NCI-H2171 treated with DMSO at 0.1 percent for 48 hours (cell line): ENCODE measurements around the gene CDH24.

Source experiments
- DNase-seq: peaks from one replicate; lab custom pipeline; 2025; lab: John Stamatoyannopoulos, UW

The CDH24 gene

DNA sequence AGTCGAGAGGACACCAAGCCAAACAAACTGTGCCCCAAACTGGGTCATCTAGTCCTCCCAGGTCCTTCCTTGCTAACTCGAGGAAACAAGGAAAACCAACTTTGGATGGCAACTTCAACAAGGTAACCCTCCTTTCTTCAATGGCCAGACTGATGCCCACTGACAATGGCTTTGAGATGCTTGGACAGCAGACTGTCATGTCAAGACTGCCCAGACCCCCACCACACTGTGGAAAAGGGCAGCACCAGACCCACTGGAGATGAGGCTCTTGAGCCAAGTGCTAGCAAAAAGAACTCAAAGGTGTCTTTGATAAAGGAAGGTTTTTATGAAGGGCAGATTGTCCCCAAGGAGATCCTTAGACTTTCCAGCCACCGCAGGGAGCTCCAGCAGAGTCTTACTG lies 9.0 kb upstream of the CDH24 start:
- no peak for DNase-seq

DNA sequence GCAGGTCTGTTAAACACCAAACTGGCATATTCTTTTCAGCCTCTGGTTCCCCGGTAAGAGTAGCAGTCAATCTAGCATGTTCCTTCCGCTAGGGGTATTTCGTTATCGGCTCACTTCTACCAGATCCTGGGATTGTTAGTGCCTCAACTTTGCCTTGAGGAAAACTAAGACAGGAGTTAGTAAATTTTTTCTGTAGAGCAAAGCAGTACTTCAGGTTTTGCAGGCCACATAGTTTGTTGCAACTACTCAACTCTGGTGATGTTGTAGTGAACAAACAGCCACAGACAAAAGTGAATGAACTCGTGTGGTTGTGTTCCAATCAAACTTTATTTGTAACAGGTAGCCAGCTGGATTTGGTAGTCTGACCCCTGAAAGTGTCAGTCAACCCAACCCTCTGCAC lies 6.3 kb upstream of the CDH24 start:
- no peak for DNase-seq

DNA sequence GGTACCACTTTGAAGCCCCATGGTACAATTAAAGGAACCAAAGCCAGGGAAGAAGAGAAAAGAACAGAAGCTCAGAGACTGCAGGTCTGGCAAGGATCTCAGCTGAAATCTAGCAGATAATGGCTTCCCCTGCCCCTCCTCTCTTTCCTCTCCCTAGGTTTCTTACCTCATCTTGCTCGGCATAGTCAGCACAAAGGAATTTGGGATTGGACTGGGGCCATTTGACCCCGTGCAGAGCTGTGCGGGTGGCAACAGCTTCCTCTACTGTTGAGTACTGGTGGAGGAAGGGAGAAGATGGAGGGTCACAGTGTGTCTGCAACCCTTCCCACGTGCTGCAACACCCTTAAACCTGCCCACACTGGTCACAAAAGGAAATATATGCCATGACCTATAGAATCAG lies 4.7 kb upstream of the CDH24 start:
- no peak for DNase-seq

DNA sequence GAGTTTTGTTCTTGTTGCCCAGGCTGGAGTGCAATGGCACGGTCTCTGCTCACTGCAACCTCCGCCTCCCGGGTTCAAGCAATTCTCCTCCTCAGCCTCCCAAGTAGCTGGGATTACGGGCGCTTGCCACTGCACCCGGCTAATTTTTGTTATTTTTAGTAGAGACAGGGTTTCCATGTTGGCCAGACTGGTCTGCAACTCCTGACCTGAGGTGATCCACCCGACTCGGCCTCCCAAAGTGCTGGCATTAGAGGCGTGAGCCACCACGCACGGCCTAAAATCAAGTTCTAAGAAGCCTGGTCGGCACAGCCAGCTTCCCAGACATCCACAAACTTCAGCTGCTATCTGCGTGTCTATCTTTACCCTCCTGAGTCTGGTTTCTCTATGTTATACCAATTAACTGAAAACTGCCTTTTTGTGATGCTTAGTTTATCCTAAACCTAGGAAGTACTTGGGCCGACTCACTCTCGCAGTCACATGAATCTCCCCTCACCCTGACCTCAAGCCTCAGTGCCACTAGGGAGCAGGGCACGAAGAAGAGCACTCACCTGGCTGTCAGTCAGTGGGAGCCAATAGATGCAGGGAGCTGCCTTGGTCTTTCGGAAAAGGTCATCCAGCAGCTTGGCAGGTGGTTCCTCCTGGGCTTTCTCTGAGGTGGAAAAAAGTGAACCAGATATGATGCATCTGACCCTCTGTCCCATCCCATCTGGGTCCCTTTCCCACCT lies 3.4 kb upstream of the CDH24 start:
- DNase-seq: no peak

DNA sequence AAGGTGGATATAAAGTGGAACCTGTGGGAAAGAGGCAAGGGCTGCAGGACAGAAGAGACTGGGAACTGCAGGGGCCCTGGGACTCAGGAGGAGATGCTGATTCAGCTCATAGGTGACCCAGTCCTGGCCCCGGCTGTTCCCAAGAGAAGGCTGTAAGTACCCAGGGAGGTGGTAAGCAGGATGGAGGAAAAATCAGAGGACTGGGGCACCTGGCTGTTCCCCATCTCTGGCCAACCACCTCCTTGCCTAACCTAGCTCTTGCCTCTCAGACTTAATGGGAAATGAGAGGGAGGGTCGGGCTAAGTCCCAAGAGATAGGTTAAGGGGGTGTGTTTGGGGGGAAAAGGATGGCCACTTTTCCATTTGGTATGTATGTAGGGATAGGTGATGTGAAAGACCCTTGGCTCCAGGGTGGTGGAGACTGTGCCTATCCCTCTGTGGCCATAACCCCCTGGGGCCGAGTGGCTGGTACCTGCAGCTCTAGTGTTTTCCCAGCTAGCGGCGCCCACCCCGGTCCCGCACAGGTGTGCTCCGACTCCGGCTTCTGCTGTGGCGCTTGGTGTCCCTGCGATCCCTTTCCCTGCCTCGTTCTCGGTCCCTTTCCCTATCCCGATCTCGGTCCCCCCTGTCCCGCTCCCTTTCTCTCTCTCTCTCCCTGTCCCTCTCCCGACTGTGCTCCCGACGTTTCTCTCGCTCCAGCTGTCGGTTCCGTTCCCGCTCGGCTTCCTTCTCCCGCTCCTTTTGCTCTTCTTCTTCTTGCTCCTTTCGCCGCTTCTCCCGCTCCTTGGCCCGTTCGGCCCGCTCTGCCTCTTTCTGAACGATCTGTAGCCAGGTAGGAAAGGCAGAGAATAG lies 1.6 kb upstream of the CDH24 start:
- no peak for DNase-seq

DNA sequence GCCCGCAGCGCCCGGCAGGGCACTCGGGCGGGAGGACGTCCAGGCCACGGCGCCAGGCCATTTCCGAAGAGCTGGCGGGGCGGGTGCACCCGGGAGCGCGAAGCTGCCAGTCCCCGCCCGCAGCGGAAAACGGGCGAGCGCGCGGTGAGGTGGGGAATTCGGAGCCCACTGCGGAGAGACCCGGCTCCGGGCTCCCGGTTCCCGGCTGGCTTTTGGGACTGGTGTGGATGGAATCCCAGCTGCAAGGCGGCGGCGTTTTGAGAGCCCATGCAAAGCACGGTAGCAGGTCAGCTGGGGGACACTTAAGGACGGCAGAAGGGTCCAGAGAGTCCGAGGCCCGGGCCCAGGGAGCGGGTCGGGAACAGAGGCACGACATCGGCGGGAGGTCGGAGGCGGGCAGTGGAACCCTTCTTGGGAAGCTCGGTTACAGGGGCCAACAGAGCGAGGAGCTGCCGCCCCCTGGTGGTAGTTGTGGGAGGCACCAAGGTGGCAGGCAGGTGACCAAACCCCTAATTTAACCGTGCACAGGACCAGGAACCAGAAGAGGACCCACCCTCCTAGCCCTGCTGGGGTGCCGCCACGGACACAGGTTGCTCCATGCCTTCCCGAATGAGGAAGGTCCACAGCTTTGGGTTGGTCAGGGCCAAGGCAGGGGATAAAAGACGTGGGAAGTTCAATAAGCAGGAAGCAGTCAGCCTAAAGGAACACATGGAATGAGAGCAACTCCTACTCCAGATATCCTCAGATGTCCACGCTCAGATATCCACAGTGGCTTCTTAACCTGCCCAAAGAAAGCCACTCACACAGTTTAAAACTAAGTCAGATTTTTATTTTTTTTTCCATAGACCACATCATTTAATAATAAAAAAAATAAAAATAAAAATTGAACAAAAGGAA lies 685 bp upstream of the CDH24 start:
- no peak for DNase-seq

DNA sequence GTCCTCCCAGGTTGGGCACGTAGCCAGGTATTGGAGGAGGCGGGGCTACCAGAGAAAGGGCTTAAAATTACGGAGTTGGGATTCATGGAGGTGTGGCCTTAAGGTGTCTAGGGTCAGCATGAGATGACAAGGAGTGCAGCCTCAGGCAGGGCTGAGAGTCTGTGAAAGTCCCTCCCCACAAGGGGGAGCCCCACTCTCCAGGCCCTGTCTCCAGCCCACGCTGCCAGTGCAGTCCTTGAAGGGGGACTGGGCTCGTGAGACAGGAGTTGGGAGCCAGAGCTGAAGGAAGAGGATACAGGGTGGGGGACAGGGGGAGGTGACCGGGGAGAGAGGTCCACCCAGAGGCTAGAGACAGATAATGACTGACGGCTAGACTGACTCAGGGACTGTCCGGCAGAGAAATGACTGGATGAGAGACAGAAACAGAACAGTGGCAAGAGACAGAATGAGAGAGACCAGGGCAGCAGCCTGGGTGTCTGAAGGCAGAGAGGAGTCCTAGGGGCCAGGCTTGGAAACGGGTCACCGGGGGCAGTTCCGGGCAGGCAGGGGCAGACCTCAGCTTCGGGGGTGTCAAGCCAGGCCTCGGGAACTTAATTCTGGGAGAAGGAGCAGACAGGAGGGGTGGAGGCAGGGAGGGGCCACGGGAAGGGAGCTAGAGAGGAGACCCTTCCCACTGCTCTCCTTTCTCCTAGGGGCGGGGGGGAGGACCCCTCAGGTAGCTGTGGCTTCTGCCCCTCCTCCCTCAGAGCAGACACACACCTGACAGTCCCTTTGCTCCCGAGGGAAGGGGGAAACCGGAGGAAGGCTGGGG lies 970 bp downstream of the CDH24 start:
- no peak for DNase-seq

DNA sequence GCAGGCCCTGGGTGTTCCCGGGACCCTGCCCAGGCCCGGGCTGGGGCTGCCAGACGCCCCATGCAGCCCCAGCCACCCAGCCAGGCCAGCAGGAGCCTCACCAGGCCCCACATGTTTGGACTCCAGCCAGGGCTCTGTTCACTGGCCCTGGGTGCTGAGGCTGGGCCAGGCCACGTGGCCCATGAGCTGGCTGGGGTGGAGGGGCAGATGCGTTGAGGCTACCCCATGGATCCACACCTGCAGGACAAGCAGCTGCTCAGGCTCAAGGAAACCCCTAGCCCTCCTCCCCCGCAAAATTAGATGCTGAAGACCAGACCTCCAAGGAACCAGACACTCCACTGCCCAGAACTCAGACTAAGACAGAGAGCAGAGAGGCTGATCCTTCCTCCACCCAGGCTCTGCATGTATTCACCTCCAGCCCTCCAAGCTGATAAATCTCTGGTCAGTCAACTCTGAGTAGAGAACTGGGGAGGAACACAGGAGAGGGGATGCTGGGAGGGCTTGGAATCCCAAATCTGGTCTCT lies 1.6 kb downstream of the CDH24 start:
- no peak for DNase-seq

DNA sequence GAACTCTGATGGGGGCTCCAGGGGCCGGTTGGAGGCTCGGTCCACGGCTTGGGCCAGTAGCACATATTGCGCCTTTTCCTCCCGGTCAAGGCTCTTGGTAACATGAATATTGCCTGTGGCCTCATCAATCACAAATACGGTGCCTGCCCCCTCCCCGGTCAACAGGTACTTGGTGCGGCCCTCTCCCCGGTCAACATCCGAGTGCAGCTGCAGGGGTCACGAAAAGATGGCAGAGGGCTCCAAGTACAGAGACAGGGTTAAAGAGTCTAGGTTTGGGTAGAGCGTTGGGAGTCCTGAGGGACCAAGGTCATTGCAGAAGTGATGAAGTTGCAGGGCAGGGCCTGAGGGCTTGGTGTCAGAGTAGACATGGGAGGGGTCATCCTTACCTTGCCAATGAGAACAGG lies 2.2 kb downstream of the CDH24 start:
- DNase-seq: no peak

DNA sequence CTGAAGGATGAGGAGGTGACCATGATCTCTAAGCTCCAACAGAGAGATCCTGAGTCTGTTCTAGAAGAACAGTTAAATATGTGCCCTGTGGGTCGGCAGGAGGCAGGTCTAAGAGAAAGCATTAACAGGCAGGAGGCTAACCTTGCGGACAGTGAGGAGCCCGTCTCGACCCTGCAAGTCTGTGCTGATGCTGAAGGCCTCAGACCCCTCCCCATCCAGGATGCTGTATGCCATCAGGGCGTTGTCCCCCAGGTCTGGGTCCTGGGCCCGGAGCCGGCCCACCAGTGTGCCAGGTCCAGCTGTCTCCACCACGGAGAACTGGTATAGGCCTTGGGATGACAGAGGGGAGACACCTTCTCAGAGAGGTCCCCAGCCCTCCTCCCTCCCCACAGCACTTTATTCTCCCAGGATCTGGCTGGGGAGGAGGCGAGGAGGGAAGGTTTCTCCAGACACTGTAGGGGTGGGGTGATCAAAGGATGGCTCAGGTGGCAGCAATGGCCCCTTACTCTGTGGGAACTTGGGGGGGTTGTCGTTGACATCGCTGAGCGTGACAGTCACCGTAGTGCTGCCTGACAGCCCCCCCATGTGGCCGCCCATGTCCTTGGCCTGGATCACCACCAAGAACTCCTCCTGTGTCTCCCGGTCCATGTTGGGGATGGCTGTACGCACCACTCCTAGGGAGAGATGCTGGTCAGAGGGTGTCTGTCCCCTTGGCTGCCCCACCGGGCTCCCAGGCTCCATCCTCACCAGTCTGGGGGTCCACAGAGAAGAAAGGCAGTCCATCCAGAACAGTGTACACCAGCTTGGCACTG lies 3.1 kb downstream of the CDH24 start:
- no peak for DNase-seq

DNA sequence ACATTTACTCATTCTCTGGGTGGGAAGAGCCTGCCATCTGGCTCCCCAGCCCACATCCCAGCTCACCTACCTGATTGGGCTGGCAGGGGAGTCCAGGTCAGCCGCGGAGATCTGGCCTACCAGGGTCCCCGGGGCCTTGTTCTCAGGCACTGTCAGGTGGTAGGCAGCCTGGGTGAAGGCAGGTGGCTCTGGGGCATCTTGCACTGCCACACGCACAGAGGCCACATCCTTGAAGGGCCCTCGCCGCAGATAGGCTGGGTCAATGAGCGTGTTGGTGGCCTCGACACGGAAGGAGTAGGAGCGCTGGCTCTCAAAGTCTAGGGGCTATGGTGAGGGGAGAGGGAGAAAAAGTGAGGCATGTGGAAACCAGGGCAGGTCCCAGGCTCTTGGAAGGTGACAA lies 3.9 kb downstream of the CDH24 start:
- no peak for DNase-seq

DNA sequence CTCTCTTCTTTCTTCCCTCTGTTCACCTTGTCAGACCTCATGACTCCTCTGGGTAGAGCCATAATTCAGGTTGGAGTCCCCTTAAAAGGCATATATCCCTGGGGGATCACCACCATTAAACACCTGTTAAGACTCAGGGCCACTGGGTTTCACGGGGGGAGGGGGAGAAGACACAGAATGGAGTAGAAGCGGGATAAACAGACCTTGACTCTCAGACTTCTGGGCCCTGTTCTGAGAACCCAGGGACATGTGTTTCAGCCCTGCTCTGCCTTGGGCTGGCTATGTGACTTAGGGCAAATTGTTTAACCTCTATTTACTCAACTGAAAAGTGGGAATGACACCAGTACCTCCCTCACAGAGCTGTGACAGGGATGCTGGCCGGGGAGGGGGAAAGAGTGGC lies 4.6 kb downstream of the CDH24 start:
- no peak for DNase-seq

DNA sequence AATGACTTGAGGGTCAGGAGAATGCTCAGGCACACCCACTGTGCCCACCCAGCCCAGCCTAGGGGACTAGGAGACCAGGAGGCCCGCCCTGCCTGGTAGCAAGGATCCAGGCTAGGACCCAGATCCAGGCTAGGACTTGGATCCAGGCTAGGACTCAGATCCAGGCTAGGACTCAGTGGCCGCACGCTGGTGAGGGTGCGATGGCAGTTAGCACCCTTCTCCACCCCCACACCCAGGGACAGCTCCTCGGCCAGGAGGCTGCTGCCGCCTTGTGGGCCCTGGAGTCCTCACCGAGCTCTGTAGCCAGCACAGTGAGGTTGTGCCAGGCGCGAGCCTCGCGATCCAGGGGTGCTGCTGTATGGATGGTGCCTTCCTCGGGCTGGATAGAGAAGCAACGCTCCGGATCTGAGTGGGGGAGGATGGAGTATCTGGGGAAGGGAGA lies 5.1 kb downstream of the CDH24 start:
- DNase-seq: no peak

DNA sequence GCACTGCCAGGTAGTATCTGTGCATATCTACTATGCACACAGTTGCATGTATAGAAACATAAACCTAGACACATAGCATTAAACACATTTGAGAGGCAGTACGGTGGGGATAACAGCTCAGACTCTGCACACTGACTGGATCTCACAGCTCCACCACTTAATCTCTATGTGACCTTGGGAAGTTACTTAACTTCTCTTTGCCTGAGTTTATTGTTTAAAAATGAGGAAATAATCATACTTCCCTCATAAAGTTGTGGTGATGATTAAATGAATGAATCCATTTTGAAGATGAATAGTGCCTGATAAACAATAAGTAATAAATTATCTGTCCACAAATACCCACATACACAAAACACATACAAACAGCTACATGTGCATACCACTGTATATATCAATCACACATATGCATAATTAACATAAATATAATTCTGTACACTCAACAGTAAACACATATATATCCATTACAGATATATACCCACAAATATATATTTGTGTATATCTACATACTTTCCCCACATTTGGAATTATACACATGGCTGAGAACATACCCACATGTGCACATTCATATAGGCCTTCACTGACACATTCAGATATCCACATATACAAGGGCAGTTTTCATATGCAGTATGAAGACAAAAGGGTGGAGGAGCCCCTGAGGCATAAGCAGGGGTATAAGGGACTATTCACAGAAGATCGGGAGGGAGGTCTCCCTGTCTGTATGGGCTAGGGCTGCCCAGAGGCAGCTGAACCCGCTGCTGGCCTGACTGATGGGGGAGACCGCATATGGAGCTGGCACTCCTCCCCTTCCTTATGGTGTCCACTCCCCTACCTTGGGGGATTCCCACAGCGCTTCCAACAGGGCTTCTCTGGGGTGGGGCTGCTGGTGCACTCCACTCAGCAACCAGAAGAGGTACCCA lies 5.9 kb downstream of the CDH24 start:
- no peak for DNase-seq

DNA sequence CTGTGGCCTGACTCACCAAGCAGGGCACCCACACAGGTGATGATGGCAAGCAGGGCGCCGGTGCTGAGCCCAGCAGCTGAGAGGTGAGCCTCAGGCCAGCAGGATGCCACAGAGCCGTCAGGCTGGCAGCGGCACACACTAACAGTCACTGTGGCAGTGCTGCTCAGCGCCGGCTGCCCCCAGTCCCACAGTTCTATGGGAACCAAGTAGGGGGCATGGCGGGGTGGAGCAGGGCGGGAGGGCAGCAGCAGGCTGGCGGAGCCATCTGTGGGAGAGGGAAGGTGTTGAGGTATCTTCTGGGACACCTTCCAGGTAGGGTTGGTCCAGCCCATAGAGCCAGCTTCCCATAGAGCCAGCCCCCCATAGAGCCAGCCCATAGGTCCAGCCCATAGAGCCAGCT lies 8.3 kb downstream of the CDH24 start:
- no peak for DNase-seq

DNA sequence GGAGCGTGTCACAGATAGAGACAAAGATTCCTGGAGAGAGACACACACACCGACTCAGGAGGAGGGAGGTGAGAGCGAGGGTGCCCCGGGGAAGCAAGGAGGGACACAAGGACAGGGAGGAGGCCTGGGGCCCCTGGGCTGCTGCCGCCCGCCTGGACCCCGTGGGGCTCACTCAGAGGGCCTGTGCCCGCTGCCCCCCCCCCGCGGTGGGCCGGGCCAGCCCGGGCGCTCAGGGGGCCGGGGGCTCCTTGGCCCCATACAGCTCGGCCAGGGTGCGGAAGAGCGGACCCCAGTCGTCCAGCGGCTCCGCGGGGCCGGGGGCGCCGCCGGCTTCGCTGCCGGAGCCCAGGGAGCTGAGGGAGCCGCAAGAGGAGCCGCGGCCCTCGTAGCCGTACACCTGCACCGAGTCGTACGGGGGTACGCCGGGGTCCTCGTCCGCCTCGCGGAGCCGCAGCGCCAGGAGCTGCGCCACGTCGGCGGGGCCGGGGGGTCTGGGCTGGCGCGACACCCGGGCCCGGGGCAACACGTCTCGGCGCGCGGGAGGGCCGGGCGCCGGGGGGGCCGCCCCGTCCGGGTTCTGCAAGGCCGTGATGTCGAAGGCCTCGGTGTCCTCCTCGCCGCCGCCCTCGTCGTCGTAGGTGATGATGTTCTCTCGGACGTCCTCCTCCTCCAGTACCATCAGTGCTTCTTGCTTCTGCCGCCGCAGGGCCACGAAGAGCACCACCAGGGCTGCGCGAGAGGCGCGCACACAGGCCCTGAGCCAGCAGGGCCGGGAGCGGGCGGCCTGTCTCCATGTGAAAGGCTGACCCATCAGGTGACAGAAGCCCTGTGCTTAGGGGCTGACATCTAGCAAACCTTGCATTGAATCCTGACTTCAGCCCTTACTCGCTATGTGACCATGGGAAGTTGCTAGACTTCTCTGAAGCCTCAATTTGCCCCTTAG lies 9.3 kb downstream of the CDH24 start:
- DNase-seq: no peak

DNA sequence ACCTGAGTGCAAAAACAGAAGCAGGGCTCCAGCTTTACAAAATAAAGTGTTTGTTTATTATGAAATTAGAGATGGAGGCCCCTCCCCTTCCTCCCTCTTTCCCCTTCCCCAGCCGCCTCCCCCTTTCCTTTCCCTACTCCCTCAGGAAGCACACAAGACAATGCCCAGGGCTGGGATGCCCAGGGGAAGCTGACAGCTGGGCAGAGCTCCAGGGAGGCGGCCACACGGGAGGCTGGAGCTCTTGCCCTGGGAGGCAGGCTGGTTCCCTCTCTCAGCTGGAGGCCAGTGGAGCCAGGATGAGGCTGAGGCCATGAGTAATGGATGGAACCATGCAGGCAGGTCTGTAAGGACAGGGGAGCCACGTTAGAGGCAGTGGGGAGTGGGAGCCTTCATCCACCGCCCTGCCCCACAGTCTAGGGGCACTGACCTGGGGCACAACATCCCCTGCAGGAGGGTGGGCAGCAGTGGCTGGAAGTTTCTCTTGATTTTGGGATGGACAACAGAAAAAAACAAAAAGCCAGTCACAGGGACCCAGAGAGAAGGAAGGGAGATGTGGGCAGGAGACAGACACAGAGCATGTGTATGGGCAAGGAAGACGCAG lies 10.2 kb downstream of the CDH24 start:
- no peak for DNase-seq
